8988T (cell line): ENCODE results near the gene CDON.
"Not testable (repeated sequence)": the region's sequence is repeated elsewhere in the genome, so short reads cannot be mapped to it uniquely, and the experiment has no call there.

Experiments used
- DNase-seq: peaks from one replicate; pipeline ENCODE4 v3.0.0; 2011

The CDON gene

DNA sequence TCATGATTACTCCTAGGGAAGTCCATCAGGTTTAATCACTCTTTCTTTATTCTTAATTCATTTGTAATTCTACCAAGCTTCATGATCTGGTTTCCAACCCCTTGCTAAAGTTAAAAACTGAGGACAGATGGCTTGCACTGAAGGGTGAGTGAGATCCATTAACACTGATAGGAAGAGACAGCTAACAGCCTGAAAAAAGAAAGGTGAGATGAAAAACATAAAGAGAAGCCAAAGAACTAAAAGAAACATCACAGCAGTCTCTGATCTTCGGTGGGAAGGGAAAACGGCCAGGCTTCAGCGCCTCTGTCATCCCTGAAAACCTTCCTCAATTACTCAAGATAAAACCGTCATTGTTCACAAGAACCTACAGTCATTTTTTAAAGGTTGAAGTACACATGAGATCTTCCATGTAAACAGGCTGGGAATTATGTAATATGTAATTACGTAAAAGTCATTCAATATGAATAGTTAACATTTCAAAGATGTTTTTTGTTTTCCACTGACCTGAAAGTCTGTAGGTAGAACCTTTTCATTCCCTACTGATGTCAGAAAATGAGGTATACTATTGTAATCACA, 75.5 kb downstream of the CDON start:
- DNase-seq = no peak

GRCh38 chr11:125985956-125986355, 76.7 kb downstream of the CDON start:
- DNase-seq = not testable (repeated sequence)

DNA sequence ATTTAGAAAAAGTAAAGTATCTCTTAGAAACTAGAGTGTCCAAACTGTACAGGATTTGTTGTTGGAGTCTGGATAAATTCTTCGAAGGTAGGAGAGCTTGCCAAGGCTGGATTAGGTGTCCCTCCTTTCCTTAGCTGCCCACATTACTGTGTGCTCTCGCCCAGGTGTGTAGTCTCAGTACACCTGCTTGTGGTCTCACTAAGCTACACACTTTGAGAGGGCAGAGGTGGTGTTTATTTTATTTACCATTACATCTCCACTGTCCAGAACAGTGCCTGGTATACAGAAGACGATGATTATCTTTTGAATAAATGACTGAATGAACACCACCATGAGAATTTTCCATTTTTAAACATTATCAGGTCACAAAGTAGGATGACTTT, 80.3 kb downstream of the CDON start:
- DNase-seq = no peak

- no peak for DNase-seq
These were observed 82.2 kb downstream of the CDON start for GRCh38 chr11:125980436-125980835.

DNA sequence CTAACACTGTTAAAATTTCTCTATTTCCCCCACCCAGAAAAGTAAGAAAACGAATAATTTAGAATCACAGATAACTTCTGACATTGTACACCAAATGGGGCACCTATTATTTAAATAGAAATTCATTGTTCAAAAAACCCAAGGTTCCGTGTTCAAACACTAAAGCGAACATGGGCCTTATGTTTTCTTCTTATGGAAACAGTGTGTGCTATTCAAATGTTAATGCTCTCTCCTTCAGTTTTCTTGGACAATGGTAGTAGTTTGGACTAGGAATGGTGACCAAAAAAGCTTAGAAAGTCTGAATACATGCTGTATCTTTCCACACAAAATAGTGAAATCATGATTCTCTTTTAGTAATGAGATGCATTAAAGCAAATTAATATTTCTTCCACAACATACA, 83.2 kb downstream of the CDON start:
- DNase-seq = no peak

GRCh38 chr11:125978778-125979407, 83.8 kb downstream of the CDON start:
- DNase-seq = no peak

DNA sequence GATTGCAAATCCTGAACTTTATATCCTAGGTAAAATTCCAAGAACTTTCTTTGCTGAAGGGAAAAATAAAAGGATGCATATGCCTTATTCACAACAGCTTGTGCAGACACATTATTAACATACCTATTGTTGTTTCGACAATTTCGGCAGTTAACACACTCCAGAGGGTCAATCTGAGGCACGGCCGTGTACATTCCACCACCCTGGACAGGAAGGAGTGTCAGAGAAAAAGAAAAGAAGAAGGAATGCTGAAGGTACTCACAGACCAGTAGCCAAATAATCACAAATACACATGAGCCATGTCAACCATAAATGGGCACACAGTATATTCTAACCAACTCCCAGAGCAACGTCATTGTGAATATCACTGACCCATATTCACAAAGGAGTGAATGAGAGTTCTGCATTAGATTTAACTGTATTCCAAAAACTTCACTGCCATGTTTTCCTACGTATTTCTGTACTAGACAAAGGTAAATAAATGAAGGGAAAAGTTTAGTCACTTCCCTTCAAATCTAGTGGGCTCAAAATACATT, 84.4 kb downstream of the CDON start:
- DNase-seq = no peak

GRCh38 chr11:125977333-125977732, 85.3 kb downstream of the CDON start:
- no peak for DNase-seq

GRCh38 chr11:125976156-125976555, 86.5 kb downstream of the CDON start:
- no peak for DNase-seq

DNA sequence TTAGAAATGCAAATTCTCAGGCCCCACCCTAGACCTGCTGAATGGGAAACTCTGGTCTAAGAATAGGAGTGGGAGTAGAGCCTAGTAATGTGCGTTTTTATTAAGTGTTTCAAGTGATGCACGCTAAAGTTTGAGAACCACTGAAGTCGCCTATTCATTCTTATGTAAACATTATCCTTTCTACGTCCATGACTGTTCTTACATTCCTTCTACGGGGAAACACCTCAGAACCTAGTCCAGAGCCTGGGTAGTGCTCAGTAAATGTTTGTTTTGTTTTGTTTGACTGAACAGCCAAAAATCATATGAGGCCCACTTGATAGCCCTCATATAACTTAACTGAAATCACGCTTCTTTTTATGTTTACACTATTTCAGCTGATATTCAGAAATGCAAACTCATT, 87.0 kb downstream of the CDON start:
- no peak for DNase-seq

GRCh38 chr11:125974284-125974683, 88.4 kb downstream of the CDON start:
- no peak for DNase-seq

DNA sequence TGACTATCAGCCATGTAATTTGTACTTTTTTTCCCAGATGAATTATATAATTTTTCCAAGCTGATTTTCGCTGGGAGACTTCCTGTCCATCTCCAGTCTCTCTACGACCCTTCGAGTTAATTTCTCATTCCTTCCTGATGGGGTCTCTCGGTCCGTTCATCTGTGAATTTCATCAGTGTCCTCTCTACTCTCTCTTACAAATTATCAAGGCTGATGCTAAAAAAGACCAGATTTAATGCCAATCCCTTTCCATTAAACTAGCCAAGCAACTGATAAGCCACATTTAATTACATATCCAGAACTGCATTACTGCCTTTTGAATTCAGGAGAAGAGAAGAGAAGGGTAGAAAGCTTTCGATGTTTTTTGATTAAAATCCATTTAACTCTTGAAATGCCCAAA, 91.0 kb downstream of the CDON start:
- no peak for DNase-seq

- DNase-seq = no peak
These were observed 94.3 kb downstream of the CDON start for GRCh38 chr11:125968354-125968753.

GRCh38 chr11:125967515-125967914, 95.2 kb downstream of the CDON start:
- no peak for DNase-seq

- no peak for DNase-seq
These were observed 101.9 kb downstream of the CDON start for GRCh38 chr11:125960771-125961170.

GRCh38 chr11:125959931-125960330, 102.7 kb downstream of the CDON start:
- no peak for DNase-seq

DNA sequence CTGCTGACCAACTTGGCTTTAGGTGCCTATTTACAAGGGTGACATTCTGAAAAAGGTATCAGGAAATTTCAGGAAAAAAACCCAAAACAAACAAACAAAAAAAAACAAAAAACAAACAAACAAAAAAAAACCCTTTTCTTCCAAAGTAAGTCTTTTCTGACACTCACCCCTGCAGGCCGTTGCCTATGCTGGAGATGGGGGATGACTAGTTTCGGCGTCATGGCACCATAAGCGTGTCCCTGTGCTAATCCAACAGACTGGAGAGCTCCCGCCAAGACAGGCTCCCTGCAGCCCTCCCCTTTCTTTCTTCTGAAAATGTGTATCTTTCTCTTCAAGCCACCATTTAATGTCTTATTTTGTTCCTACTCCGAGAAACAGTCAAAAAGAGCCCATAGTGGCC, 103.2 kb downstream of the CDON start:
- DNase-seq = no peak

DNA sequence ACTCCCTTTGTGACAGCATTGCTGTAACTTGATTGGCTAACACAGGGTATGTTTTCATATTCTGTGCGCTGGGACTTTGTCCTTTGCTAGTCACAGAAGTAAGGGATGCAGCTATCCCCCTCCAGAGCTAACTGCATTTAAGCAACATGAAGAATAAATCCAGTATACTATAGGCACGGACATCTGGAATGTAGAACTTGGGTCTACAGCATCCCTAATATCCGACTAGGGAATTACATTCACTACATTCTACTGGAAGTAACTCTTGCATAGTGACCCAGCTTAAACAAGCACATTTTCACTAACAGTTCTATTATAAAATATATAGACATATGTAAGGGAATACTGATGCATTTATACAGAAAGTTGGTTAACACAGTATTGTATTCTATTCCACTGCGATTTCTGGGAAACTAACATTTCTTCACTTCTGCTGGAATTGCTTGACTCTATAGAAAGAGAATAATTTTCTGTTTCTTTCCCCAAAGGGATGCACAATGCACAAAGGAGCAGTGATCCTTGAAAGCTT, 103.7 kb downstream of the CDON start:
- no peak for DNase-seq

- no peak for DNase-seq
These were observed 104.9 kb downstream of the CDON start for GRCh38 chr11:125957618-125958332.

GRCh38 chr11:125956391-125957134, 106.1 kb downstream of the CDON start:
- DNase-seq = no peak

GRCh38 chr11:125955856-125956255, 106.8 kb downstream of the CDON start:
- DNase-seq = no peak

- DNase-seq = no peak
These were observed 107.6 kb downstream of the CDON start for GRCh38 chr11:125954945-125955640.
